Measurements from ENCODE around the gene FAM118A.
"Not testable (repeated sequence)": the region's sequence is repeated elsewhere in the genome, so short reads cannot be mapped to it uniquely, and the experiment has no call there.

Gene FAM118A

GRCh38 chr22:45308957-45309421, 745 bp upstream of the FAM118A start:
- no peak for DNase-seq (ENCODE audit: low read depth)

GRCh38 chr22:45310331-45310976, 720 bp downstream of the FAM118A start:
- DNase-seq (ENCODE audit: low read depth), result no peak

DNA sequence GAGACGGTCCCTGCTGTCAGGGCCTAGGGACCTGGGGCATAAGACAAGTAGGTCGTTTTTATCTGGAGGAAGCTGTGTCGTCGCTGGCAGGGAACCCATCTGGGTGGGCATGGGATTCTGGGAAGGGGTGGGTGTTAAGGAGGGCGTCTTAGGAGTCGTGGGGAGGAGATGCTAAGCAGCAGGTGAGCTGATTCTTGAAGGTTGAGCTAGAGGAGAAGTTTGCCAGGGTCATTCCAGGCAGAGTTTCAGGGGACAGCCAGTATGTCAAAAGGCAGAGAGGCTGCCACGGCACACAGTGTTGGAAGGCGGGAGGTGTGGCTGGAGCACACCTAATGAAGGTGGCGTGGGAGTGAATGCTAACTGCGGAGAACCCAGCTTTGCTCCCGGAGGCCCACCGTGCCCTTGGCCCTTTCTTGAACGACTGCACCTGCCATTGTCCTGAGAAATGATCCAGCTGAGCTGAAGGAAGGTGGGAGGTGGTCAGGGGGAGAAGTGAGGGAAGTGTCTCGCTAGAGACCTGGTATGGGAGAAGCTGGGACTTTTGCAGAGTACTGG, 1.3 kb downstream of the FAM118A start:
- no peak for DNase-seq (ENCODE audit: low read depth)

DNA sequence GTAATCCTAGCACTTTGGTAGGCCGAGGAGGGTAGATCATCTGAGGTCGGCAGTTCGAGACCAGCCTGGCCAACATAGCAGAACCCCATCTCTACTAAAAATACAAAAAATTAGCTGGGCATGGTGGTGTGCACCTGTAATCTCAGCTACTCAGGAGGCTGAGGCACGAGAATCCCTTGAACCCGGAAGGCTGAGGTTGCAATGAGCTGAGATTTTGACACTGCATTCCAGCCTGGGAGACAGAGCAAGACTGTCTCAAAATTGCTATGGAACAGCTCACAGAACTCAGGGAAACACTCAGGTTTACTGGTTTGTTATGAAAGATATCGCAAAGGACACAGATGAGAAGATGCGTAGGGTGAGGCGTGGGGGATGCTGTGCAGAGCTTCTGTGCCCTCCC, 2.7 kb downstream of the FAM118A start:
- DNase-seq (ENCODE audit: low read depth), result no peak

- no peak for DNase-seq (ENCODE audit: low read depth)
Measured at GRCh38 chr22:45312856-45313255, 3.1 kb downstream of the FAM118A start.

GRCh38 chr22:45314054-45314721, 4.5 kb downstream of the FAM118A start:
- no peak for DNase-seq (ENCODE audit: low read depth)

- DNase-seq (ENCODE audit: low read depth), result no peak
Measured at GRCh38 chr22:45314786-45315185, 5.1 kb downstream of the FAM118A start.

DNA sequence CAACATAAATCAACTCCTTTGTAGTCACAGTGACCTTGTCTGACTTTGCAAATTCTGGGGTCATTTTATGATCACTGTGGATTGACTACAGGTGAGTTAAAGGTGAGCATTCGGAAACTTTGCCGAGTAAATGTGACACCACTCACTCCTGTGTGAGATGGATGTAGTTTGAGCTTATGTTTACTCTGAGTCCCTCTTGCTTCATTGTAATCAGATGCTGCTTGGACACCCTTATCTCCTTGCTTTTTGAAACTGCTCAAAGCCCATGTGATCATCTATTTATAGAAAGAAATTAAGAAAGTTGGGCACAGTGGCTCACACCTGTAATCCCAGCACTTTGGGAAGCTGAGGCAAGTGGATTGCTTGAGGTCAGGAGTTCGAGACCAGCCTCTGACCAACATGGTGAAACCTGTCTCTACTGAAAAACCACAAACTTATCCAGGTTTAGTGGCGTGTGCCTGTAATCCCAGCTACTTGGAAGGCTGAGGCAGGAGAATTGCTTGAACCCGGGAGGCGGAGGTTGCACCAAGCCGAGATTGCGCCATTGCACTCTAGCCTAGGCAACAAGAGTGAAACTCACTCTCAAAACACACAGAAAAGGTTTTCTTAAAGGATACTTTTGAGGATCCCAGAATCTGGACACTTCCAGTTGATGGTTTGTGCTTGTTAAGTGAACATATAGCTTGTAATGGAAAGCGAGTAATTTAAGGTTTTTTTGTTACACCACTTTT, 7.2 kb downstream of the FAM118A start:
- no peak for DNase-seq (ENCODE audit: low read depth)

DNA sequence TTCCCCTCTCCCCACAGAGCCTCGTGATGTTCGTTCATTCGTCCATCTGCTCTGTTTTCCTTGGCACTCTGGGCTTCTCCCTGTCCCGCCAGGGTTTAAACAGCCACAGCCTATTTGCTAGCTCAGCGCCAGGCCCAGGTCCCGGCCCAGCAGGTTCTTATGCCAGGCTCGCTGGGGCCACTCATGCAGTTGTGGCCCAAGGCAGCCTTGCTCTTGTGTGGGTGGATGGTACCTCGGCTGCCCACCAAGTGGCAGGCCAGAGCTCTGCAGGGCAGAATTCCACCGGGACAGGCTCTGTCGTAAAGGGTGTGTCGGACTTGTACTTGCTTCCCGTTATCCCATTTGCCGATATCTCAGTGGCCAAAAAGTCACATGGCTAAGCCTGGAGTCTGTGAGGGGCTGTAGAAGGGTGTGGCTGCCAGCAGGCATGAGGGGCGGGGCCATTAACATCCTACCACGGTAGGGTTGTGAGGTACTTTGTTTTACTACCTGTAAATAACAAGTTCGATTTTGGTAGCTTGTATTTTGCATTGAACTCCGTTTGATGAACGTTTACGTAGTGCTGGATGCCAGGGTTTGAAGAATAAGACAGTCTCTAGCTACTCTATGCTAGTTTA, 7.9 kb downstream of the FAM118A start:
- no peak for DNase-seq (ENCODE audit: low read depth)

- DNase-seq (ENCODE audit: low read depth), result peak; percentile 79
Measured at GRCh38 chr22:45318168-45318557, 8.4 kb downstream of the FAM118A start.

GRCh38 chr22:45318558-45319323, 9.0 kb downstream of the FAM118A start:
- DNase-seq (ENCODE audit: low read depth), result peak; percentile 31

DNA sequence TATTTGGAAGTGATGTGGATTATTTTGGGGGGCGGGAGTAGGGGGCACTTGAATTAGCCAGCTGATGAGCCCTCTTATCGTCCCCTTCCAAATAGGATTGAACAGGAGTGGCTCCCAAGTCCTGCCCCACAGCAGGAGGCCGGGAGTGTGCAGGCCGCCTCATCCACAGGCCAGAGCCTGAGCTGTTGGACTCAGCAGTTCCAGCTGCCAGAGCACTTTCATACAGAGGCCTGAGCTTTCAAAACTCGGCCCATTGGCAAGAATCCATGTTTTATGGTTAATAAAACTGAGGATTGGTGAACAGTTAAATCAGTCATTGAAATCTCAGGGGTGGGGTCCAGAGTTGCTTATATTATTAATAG, 9.6 kb downstream of the FAM118A start:
- no peak for DNase-seq (ENCODE audit: low read depth)

DNA sequence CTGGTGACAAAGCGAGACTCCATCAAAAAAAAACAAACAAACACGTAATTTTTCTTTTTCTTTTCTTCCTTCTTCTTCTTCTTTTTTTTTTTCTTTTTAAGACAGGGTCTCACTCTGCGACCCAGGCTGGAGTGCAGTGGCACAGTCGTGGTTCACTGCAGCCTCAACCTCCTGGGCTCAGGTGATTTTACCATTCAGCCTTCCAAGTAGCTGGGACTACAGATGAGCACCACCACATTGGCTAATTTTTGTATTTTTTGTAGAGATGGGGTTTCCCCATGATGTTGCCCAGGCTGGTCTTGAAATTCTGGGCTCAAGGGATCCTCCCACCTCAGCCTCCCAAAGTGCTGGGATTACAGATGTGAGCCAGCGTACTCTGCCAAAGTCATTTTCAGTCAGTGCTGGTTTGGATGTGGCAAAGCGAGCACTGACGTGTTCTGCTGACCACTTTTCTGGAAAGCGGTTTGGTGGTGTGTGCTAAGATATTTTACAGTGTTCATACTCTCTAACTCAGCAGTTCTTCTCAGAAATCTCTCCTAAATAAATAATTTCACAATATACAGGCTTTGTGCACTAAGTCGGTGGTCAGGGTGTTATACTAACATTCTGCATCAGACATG, 10.7 kb downstream of the FAM118A start:
- DNase-seq (ENCODE audit: low read depth), result no peak

- DNase-seq (ENCODE audit: low read depth), result no peak
Measured at GRCh38 chr22:45321827-45322226, 12.1 kb downstream of the FAM118A start.

DNA sequence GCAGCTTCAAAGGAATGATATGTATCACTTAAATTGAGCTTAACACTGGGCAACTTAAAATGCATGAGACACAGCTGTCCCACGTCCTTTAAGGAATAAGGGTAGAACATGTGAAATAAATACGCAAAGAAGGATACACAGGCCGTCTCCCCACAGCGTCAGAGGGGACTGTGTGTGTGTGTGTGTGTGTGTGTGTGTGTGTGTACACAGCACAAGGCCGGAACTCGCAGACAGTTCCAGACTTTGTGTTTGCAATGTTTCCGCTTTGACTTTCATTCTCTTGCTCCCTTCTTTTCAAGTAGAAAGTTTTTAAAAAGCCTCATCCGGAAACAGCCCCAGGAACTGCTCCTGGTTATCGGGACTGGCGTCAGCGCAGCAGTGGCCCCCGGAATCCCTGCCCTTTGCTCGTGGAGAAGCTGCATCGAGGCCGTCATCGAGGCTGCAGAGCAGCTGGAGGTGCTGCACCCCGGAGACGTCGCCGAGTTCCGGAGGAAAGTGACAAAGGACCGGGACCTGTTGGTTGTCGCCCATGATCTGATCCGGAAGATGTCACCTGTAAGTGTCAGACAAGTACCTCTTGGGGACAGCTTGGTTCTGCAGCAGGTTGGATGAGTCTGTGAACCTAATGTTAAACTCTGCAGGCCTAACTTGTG, 13.3 kb downstream of the FAM118A start:
- DNase-seq (ENCODE audit: low read depth), result no peak

GRCh38 chr22:45323695-45324094, 14.0 kb downstream of the FAM118A start:
- DNase-seq (ENCODE audit: low read depth), result no peak

- no peak for DNase-seq (ENCODE audit: low read depth)
Measured at GRCh38 chr22:45324311-45324711, 14.6 kb downstream of the FAM118A start.

GRCh38 chr22:45328261-45328660, 18.5 kb downstream of the FAM118A start:
- DNase-seq (ENCODE audit: low read depth), result not testable (repeated sequence)

DNA sequence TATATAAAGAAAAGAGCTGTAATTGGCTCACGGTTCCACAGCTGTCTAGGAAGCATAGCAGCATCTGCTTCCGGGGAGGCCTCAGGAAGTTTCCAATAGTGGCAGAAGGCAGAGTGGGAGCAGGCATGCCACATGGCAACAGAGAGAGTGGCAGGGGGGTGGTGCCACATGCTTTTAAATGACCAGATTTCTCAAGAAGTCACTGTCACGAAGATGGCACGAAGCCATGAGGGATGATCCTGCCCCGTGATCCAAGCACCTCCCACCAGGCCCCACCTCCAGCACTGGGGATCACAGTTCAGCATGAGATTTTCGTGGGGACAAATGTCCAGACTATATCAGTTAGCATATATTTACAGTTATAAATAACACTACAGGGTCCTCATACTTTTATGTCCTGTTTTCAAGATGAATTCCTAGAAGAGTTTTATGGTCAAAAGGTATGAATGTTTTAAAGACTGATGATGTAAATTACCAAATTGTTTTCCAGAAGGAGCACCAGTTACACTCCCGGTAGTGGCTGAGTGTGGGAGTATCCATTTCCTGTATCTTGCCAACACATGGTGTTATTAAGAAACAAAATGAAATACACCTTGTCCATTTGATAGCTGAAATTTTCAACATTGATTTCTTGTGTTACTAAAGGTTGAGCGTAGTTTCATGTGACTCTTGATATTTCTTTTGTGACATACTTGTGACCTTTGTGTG, 19.2 kb downstream of the FAM118A start:
- DNase-seq (ENCODE audit: low read depth), result no peak

DNA sequence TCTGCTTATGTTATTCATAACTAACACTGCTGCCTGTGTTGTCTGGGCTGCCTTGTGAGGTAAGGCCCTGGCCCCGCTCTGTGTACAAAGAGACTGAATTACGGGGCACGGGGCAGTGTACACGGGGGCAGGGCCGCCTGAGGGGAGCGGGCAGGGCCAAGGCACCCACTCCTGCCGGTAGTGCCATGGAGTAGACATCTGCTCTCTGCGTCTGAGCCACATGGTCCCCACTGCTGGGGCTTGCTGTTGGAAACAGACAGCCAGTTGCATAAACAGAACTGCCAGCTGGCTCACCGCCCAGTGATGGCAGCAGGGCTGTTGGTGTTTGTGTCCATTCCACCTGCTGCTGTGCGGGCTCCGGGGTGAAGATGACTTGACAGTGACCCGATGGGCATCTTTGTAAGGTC, 19.8 kb downstream of the FAM118A start:
- DNase-seq (ENCODE audit: low read depth), result no peak

Measured in activated gamma-delta T cell treated with anti-CD3 and anti-CD28 coated beads, Interleukin-2, amount 50 U/mL, for 16 hours (primary cell).